ENCODE measurements around the gene GATAD2B. TPM values are rescaled to one million over a fixed set of nuclear protein-coding genes. Genes with fewer than 3 reads are reported as not detected.
"Not testable (repeated sequence)": the region's sequence is repeated elsewhere in the genome, so short reads cannot be mapped to it uniquely, and the experiment has no call there.

GATAD2B gene
- polyA plus RNA-seq, 1 experiment: 4.8 TPM

DNA sequence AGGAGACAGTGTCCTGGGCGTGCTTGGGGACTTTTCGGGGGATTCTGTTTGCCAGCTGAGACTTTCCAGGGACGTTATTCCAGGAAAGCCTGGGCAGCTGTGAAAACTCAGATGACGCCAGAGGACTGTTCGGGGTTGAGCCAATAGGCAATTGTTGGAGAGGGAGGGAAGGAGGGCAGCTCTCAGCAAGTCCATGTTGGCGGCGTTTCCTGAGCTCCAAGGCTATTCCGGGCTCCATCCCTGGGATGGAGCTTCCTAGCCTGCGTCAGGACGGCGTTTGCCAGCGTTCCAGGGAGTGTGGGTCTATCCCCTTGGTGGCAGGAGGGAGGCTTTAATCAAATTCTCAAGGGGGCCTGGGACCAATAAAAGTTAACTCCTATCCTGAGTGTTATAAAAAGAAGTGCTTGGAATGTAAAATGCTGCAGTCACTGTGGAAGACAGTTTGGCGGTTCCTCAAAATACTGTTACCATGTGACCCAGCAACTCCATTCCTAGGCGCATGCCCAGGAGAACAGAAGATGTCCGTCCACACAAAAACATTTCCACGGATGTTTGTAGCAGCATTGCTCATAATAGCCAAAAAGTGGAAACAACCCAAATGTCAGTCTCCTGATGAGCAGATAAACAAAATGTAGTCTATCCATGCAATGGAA is 132.3 kb downstream of the GATAD2B start:
- ChIA-PET CTCF (interaction anchor here (1.1 to 3.0 kb wide), 4 partner anchors 156 to 218 kb away, joined by 3 to 10 read pairs (median 5); partner anchors contain the start of genes DENND4B and RAB13), POLR2A (interaction anchor here (1.0 to 1.3 kb wide), 5 partner anchors 15 to 200 kb away, joined by 3 to 5 read pairs (median 4); partner anchors contain the start of genes CRTC2, GATAD2B, RPS27 and SLC27A3)
- peak; percentile 62 for DNase-seq (ENCODE audit: low read depth, low spot score)
- H3K9me3 ChIP-seq (ENCODE audit: control insufficient read depth, insufficient read depth, low read length): peaks cover 4% of the 10 kb centered on the region; the same call in 1 of the 2 replicates
- peak overlapping the region; percentile 41 for H3K4me3 ChIP-seq (ENCODE audit: low read depth, low read length)
- no peaks in the 10 kb centered on the region for H3K27me3 ChIP-seq (ENCODE audit: control insufficient read depth, insufficient read depth, low read length)
- TF ChIP-seq, protein P1, sequence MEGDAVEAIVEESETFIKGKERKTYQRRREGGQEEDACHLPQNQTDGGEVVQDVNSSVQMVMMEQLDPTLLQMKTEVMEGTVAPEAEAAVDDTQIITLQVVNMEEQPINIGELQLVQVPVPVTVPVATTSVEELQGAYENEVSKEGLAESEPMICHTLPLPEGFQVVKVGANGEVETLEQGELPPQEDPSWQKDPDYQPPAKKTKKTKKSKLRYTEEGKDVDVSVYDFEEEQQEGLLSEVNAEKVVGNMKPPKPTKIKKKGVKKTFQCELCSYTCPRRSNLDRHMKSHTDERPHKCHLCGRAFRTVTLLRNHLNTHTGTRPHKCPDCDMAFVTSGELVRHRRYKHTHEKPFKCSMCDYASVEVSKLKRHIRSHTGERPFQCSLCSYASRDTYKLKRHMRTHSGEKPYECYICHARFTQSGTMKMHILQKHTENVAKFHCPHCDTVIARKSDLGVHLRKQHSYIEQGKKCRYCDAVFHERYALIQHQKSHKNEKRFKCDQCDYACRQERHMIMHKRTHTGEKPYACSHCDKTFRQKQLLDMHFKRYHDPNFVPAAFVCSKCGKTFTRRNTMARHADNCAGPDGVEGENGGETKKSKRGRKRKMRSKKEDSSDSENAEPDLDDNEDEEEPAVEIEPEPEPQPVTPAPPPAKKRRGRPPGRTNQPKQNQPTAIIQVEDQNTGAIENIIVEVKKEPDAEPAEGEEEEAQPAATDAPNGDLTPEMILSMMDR (IDR thresholded peaks at IDR 0.05; ENCODE audit: low read depth, low read length): no peak
- H3K27ac ChIP-seq (ENCODE audit: low read depth, low read length): peak overlapping the region; percentile 99

DNA sequence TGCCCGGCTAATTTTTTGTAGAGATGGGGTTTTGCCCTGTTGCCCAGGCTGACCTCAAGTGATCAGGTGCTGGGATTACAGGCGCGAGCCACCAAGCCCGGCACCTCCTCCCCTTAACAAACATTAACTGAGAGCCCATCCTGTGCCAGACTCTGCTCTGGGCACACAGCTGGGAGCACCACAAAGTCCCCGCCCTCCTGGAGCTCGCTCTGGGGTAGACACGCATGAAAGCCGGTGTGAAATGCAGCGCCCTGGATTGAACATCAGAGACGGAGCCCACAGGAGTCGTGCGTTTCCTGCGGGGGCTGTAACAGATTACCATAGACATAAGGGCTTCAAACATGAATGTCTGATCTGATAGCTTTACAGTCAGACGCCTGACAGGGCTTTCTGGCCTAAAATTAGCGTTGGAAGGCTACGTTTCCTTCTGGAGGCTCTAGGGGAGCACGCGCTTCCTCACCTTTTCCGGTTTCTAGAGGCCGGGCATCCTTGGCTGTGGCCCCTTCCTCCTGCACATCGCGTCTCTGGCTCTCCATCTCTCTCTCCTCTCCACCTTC is 133.2 kb downstream of the GATAD2B start:
- Histone ChIP-seq H3K27ac (ENCODE audit: low read depth, low read length) (peak overlapping the region; percentile 99), H3K9me3 (ENCODE audit: control insufficient read depth, insufficient read depth, low read length) (peaks cover 4% of the 10 kb centered on the region; the same call in 1 of the 2 replicates), H3K4me3 (ENCODE audit: low read depth, low read length) (no peak overlapping the region), H3K27me3 (ENCODE audit: control insufficient read depth, insufficient read depth, low read length) (no peaks in the 10 kb centered on the region)
- TF ChIP-seq, protein P1 (IDR thresholded peaks at IDR 0.05; ENCODE audit: low read depth, low read length): no peak
- POLR2A ChIA-PET: interaction anchor here (1.0 to 1.3 kb wide), 5 partner anchors 14 to 201 kb away, joined by 3 to 5 read pairs (median 4); partner anchors contain the start of genes CRTC2, GATAD2B, RPS27 and SLC27A3
- CTCF ChIA-PET: interaction anchor here (1.1 to 1.5 kb wide), 2 partner anchors 197 to 217 kb away, joined by 3 to 7 read pairs; partner anchors contain the start of gene RAB13
- DNase-seq (ENCODE audit: low read depth, low spot score): no peak

DNA sequence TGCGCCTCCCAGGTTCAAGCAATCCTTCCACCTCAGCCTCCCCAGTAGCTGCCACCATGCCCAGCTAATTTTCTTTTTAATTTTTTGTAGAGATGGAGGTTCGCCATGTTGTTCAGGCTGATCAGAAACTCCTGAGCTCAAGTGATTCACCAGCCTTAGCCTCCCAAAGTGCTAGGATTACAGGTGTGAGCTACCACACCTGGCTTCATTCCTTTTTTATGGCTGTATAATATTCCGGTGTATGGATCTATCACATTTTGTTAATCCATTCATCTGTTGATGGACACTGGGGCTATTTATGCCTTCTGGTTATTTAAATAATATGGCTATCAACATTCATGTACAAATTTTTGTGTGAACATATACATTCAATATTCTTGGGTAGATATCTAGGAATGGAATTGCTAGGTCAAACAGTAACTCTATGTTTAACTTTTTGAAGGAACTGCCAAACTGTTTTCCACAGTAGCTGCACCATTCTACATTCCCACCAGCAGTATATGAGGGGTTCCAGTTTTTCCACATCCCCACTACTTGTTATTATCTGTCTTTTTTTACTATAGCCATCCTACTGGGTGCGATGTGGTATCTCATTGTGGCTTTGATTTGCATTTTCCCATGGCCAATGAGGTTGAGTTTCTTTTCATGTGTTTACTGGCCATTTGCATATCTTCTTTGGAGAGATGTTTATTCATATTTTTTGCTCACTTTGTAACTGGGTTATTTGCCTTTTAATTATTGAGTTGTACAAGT is 136.6 kb downstream of the GATAD2B start:
- CTCF ChIA-PET: interaction anchor here (0.6 kb wide), 1 partner anchor 323 kb away, joined by 3 read pairs; no protein-coding TSS in a partner anchor
- POLR2A ChIA-PET: no interaction called here
- no peak overlapping the region for H3K27ac ChIP-seq (ENCODE audit: low read depth, low read length)
- no peak for DNase-seq (ENCODE audit: low read depth, low spot score)
- H3K9me3 ChIP-seq (ENCODE audit: control insufficient read depth, insufficient read depth, low read length): no peaks in the 10 kb centered on the region; the same call in 1 of the 2 replicates
- no peaks in the 10 kb centered on the region for H3K27me3 ChIP-seq (ENCODE audit: control insufficient read depth, insufficient read depth, low read length)
- no peak overlapping the region for H3K4me3 ChIP-seq (ENCODE audit: low read depth, low read length)
- TF ChIP-seq, protein P1 (IDR thresholded peaks at IDR 0.05; ENCODE audit: low read depth, low read length): no peak

DNA sequence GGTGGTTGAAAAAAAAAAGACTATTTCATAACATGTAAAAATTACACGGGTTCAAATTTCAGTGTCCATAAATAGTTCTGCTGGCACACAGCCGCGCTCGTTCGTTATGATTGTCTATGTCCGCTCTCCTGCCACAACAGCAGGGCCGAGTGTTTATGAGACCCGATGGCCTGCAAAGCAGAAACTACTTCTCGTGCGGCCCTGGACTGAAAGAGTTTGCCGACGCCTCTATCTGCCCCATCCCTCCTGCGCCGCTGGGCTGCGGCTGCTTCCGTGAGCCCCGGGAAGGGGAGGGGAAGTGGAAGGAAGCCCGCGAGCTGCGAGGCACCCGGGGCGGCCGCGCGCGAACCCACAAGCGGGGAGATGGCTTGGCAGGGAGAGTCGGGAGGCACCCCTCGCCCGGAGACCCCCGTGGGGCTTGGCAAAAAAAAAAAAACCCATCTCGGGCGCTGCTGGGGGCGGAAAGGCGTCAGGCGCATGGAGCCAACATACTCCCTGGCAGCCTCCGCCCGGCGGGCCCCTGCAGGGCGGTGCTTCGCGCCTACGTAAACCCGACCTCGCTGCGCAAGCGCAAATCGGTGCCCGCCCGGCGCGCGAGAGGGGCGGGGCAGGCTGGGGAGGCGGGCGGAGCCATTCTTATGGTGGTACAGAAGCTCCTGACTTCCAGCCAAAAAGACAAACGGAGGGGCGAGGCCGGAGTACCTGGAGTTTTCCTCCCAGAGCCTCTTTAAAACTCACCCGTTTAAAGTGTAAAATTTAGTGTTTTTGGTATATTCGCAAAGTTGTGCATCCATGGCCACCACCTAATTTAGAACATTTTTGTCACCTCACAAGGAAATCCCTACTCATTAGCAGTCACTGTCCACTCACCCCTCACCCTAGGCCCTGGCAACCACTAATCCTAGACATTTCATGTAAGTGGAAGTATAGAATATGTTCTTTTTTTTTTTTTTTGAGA is 139.3 kb downstream of the GATAD2B start:
- ChIA-PET CTCF (interaction anchor here (0.9 to 1.0 kb wide), 2 partner anchors 106 to 203 kb away, joined by 3 to 5 read pairs; partner anchors contain the start of gene RAB13), POLR2A (interaction anchor here (0.5 to 1.3 kb wide), 8 partner anchors 8 to 207 kb away, joined by 3 to 8 read pairs (median 4); partner anchors contain the start of genes RPS27 and SLC27A3)
- Histone ChIP-seq H3K9me3 (ENCODE audit: control insufficient read depth, insufficient read depth, low read length) (no peaks in the 10 kb centered on the region), H3K27ac (ENCODE audit: low read depth, low read length) (peak overlapping the region; percentile 94), H3K4me3 (ENCODE audit: low read depth, low read length) (peak overlapping the region; percentile 70), H3K27me3 (ENCODE audit: control insufficient read depth, insufficient read depth, low read length) (no peaks in the 10 kb centered on the region)
- TF ChIP-seq, protein P1 (IDR thresholded peaks at IDR 0.05; ENCODE audit: low read depth, low read length): 0 out of 2 replicates have a peak, but pooled peaks have one; percentile 12
- peak; percentile 73 for DNase-seq (ENCODE audit: low read depth, low spot score)

DNA sequence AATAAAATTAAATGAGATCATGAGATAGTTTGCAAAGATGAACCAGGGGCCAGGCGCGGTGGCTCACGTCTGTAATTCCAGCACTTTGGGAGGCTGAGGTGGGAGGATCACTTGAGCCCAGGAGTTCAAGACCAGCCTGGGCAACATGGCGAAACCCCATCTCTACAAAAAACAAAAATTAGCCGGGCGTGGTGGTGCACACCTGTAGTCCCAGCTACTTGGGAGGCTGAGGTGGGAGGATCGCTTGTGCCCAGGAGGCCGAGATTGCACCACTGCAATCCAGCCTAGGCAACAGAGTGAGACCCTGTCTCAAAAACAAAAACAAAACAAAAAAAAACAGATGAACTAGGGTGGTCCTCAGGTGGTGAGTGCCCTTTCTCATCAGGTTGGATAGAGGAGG is 140.1 kb downstream of the GATAD2B start:
- CTCF ChIA-PET; DNase-seq (ENCODE audit: low read depth, low spot score); H3K27me3 ChIP-seq (ENCODE audit: control insufficient read depth, insufficient read depth, low read length); POLR2A ChIA-PET; H3K9me3 ChIP-seq (ENCODE audit: control insufficient read depth, insufficient read depth, low read length): not testable (repeated sequence)
- Histone ChIP-seq H3K27ac (ENCODE audit: low read depth, low read length) (peak overlapping the region; percentile 94), H3K4me3 (ENCODE audit: low read depth, low read length) (peak overlapping the region; percentile 70)

Measured in AG04450 (cell line).